Fibroblast of the aortic adventitia (primary cell): ENCODE data around the gene GSG1L. TPM values are rescaled to one million over a fixed set of nuclear protein-coding genes. Genes with fewer than 3 reads are reported as not detected.
"Not testable (repeated sequence)": the region's sequence is repeated elsewhere in the genome, so short reads cannot be mapped to it uniquely, and the experiment has no call there.

ENCODE experiments used
- DNase-seq: peaks from one replicate; pipeline ENCODE4 v3.0.0-alpha.2; 2010; ENCODE audit warnings: low read depth
- H3K4me3 ChIP-seq: 2 replicates; pipeline ENCODE4 v1.5.1; 2011; ENCODE audit warnings: low read depth, mild to moderate bottlenecking, control low read depth, low read length, moderate library complexity
- total RNA-seq: library from RNA; depleted of rRNA; stranded (reverse); fragments of >200 nt; gene quantifications from 2 replicates; pipeline ENCODE4 v1.2.3, GENCODE V29; 2012; ENCODE audit warnings: low replicate concordance
- TF ChIP-seq, protein P1 (sequence below): IDR thresholded peaks from 2 replicates; pipeline ENCODE4 v1.5.1; 2011; ENCODE audit warnings: mild to moderate bottlenecking, low read length, control low read depth, inconsistent platforms; ENCODE audit not compliant: insufficient read depth

The GSG1L gene
- total RNA-seq, 1 donor, result not detected

DNA sequence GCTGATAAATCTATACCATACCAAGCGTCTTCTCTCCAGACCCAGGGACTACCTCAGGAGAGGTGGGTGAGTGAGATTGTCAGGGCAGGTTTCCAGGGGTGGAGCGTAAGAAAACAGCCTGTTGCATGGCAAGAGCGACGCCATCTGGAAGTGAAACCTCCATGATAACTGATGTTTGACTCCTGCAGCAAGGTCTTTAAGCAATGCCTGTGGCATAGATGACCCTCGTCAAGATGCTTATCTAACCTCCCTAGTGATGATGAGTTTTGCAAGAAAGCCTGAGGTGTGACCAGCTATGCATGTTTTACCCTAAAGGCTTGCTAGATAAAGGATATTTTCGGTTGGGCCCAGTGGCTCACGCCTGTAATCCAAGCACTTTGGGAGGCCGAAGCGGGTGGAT lies 71.6 kb downstream of the GSG1L start:
- TF ChIP-seq, protein P1, sequence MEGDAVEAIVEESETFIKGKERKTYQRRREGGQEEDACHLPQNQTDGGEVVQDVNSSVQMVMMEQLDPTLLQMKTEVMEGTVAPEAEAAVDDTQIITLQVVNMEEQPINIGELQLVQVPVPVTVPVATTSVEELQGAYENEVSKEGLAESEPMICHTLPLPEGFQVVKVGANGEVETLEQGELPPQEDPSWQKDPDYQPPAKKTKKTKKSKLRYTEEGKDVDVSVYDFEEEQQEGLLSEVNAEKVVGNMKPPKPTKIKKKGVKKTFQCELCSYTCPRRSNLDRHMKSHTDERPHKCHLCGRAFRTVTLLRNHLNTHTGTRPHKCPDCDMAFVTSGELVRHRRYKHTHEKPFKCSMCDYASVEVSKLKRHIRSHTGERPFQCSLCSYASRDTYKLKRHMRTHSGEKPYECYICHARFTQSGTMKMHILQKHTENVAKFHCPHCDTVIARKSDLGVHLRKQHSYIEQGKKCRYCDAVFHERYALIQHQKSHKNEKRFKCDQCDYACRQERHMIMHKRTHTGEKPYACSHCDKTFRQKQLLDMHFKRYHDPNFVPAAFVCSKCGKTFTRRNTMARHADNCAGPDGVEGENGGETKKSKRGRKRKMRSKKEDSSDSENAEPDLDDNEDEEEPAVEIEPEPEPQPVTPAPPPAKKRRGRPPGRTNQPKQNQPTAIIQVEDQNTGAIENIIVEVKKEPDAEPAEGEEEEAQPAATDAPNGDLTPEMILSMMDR, result no peak
- H3K4me3 ChIP-seq, result no peak overlapping the region
- DNase-seq, result no peak

DNA sequence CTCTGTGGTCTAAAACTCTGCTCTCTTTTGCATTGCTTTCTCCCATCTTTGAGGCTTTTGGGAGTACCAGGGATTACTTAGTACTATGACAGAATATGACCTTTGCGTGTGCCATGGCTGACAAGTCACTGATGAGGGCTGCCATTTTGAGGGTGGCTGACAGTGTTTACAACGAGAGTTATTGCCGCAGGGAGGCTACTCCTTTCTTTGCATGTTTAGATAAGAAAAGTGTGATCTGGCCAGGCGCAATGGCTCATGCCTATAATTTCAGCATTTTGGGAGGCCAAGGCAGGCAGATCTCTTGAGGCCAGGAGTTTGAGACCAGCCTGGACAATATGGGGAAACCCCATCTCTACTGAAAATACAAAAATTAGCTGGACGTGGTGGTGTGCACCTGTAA lies 77.5 kb downstream of the GSG1L start:
- DNase-seq, result no peak
- TF ChIP-seq, protein P1, result no peak
- H3K4me3 ChIP-seq, result no peak overlapping the region

DNA sequence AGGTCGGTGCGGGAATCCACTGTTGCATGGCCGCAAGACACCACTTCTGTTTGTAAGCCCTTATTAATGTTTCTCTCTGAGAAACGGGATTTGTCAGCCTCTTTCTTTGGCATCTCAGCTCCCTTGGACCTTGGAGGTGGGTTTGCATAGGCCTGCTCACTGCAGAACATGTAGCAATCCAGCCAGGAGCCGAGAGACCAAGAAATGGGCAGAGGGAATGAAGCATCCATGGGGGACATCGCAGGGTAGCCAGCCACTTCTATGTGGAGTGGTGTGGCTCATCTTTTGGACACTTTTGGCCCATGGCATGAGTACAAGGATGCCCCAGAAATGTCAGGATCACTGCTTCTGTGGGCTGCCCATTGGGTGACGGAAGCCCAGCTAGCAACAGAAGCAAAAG lies 79.4 kb downstream of the GSG1L start:
- H3K4me3 ChIP-seq, result no peak overlapping the region
- DNase-seq, result no peak
- TF ChIP-seq, protein P1, result no peak

DNA sequence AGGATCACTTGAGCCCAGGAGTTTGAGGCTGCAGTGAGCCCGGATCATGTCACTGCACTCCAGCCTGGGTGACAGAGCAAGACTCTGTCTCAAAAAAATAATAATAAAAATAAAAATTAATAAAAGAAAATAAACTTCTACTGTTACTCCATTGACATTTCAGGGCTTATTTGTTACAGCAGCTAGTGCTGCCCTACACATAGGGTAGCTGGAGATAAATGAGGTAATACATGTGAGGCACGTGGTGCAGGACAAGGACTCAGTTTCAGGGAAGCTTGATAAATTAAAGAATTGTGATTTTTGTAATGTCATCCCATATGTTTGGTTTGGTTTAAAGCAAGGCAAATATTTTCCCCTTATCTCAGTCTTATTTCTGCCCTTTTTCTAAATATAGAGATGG lies 80.3 kb downstream of the GSG1L start:
- H3K4me3 ChIP-seq, result no peak overlapping the region
- no peak for DNase-seq
- TF ChIP-seq, protein P1, result no peak

DNA sequence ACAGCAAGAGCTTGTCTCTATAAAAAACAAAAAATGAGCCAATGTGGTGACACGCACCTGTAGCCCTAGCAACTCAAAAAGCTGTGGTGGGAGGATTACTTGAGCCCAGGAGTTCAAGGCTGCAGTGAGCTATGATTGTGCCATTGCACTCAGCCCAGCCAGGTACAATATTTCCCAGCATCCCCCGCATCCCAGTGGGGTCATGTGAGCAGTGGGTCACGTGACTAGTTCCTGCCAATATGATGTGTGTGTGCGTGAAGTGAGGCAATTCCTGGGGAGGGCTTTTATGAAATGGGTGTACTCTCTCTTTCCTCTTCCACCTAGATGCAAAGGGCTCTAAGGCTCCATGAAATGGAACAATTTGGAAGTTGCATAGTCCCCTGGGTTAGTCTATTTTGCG lies 81.3 kb downstream of the GSG1L start:
- H3K4me3 ChIP-seq, result no peak overlapping the region
- TF ChIP-seq, protein P1, result no peak
- DNase-seq, result no peak

DNA sequence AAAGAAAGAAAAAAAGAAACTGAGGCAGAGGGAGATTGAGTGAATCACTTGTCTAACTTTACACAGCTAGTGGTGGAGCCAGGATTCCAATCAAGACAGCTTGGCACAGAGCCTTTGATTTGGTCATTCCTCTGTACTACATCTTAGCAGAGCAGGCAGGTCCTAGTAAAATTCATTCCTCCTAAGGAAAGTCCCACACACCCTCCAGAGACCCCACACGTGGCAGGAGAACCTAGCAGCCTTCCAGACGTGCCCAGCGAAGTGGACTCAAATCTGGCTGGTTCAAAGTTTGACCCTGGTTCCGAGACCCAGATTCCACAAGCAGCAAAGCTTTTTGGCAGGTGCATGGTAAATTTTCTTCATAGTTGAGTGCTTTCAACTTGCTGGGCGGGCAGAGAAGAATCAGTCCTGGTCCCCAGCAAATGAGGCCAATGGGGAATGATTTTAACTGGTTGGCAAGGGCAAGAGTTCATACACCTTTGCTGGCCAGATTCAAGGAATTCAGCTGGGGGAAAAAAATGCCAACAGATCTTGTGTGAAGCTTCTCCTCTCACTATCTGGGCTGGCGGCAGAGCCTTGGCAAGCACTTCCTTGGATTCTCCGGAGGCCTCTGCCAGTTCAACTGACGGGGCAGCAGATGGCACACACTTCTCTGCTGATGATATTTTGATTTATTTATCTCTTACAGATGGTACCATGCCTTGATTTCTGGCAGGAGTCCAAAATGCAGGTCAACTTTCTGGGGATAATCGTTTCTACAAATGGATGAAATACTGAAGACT lies 82.4 kb downstream of the GSG1L start:
- H3K4me3 ChIP-seq, result no peak overlapping the region
- DNase-seq, result no peak
- TF ChIP-seq, protein P1, result no peak

DNA sequence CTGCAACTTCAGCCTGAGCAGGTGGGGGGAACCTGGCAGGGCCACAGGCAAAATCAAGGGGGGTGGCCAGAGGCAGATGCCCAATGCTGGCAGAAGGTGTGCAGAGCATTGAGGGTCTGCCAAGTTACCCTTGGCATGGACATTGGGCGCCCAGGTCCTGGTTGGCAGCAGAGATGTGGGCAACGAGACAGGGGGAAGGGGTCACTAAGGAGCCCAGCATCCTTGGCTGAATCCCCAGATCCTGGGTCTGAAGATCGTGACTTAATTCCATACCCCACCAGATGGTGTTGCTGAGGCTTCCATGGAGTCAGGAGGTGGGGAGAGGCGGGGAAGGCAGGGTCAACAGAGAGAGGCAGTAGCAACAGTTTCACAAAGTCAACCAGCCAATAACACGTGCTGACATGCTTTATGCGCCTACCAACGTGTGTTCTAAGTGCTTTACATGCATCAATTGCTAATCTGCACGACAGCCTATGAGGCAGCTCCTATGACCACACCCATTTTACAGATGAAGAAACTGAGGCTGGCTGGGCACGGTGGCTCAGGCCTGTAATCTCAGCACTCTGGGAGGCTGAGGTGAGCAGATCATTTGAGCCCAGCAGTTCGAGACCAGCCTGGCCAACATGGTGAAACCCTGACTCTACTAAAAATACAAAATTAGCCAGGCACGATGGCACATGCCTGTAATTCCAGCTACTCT lies 83.3 kb downstream of the GSG1L start:
- TF ChIP-seq, protein P1, result no peak
- no peak overlapping the region for H3K4me3 ChIP-seq
- DNase-seq, result no peak

DNA sequence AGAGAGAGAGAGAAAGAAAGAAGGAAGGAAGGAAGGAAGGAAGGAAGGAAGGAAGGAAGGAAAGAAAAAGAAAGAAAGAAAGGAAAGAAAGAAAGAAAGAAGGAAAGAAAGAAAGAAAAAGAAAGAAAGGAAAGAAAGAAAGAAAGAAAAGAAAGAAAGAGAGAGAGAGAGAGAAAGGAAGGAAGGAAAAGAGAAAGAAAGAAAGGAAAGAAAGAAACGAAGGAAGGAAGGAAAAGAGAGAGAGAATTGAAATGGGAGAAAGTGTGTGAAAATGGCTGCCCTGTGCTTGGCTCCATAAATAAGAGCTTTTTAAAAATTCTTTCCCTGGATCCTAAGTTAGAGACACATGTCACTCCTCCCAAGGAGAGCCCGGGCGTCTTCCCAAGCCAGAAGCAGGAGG lies 83.8 kb downstream of the GSG1L start:
- not testable (repeated sequence) for H3K4me3 ChIP-seq, DNase-seq
